Upper lobe of left lung (tissue), 6 donors: ENCODE results near the gene ZNF668. TPM values are rescaled to one million over a fixed set of nuclear protein-coding genes. Genes with fewer than 3 reads are reported as not detected.

Experiments
- ATAC-seq, 2 donors: fragments of 200-7000 bp; cut with Tn5 transposase; one replicate each; pipeline ENCODE4 v1.9.1; 2022; ENCODE audit warnings: mild to moderate bottlenecking in 2 of 2, moderate library complexity in 2 of 2; ENCODE audit not compliant: low FRiP score in 2 of 2
- DNase-seq, 2 donors: peaks; one replicate each; pipeline ENCODE4 v3.0.0-alpha.2; 2019 to 2020
- H3K27ac ChIP-seq, 4 donors: fragments of 200-600 bp; sonication (generic); one replicate each; pipeline ENCODE4 v1.5.1; 2016 to 2019
- H3K27me3 ChIP-seq, 4 donors: fragments of 200-600 bp; sonication (generic); one replicate each; pipeline ENCODE4 v1.5.1; 2017 to 2019
- H3K36me3 ChIP-seq, 4 donors: fragments of 200-600 bp; sonication (generic); one replicate each; pipeline ENCODE4 v1.5.1; 2016 to 2019
- H3K4me1 ChIP-seq, 4 donors: fragments of 200-600 bp; sonication (generic); one replicate each; pipeline ENCODE4 v1.5.1; 2018 to 2019
- H3K4me3 ChIP-seq, 4 donors: fragments of 200-600 bp; sonication (generic); one replicate each; pipeline ENCODE4 v1.5.1; 2017 to 2019; ENCODE audit warnings: mild to moderate bottlenecking in 2 of 4, moderate library complexity in 1 of 4
- H3K9me3 ChIP-seq, 4 donors: fragments of 200-600 bp; sonication (generic); one replicate each; pipeline ENCODE4 v1.5.1; 2018 to 2019
- CTCF ChIP-seq, 6 experiments: fragments of 450-650 bp in 4 of 6; fragments of 200-600 bp in 2 of 6; sonication (generic) in 2 of 6; IDR thresholded peaks; one replicate each; pipeline ENCODE4 v1.5.1; 2016 to 2019; ENCODE audit warnings: antibody characterized with exemption in 6 of 6
- EP300 ChIP-seq, 4 donors: sonication (generic); formaldehyde crosslinking; IDR thresholded peaks; one replicate each; pipeline ENCODE4 v1.5.1; 2017; ENCODE audit warnings: antibody characterized with exemption in 4 of 4, control low read depth in 2 of 4
- POLR2A ChIP-seq, 4 donors: fragments of 450-650 bp; IDR thresholded peaks; one replicate each; pipeline ENCODE4 v1.5.1; 2016 to 2017; ENCODE audit warnings: antibody characterized with exemption in 4 of 4, mild to moderate bottlenecking in 2 of 4
- POLR2AphosphoS5 ChIP-seq, 2 donors: sonication (generic); formaldehyde crosslinking; IDR thresholded peaks; one replicate each; pipeline ENCODE4 v1.5.1; 2017; ENCODE audit warnings: antibody characterized with exemption in 2 of 2
- WGBS, 2 donors: methylation state at CpG; one replicate each; pipeline ENCODE4 v1.1.5; 2017 to 2018; 5-methylcytosine and 5-hydroxymethylcytosine counted together
- total RNA-seq, 6 donors: library from RNA; depleted of rRNA in 4 of 6; stranded (reverse); fragments of >200 nt in 4 of 6; gene quantifications; one replicate each; pipeline versions ENCODE4 v1.1.0 to v1.2.1, GENCODE V29; 2016 to 2021
- donor health status: DM: no; HTN: no; CAD: no; lungs with moderate emphysema.
- donor health status: DM: no; HTN: yes; CAD: no; lungs with severe emphysema.

Gene ZNF668
- total RNA-seq, 6 donors from 2014 or later: 8.4 to 21.0 (median 11.4) TPM

- peaks cover 10 to 43% (median 17%) of the 10 kb centered on the region in 4 donors for H3K4me1 ChIP-seq
- no peak for DNase-seq
- no peak for ATAC-seq
- TF ChIP-seq POLR2AphosphoS5 (IDR thresholded peaks at IDR 0.05) (no peak), CTCF (IDR thresholded peaks at IDR 0.05) (no peak), EP300 (IDR thresholded peaks at IDR 0.05) (no peak), POLR2A (IDR thresholded peaks at IDR 0.05) (no peak)
- peak overlapping the region in 1 of 4 donors; percentile 18 for H3K27ac ChIP-seq
- 76 to 85% methylated on average over 17 to 26 of the region's 26 CpGs for WGBS, 2 donors
- H3K9me3 ChIP-seq: no peaks in the 10 kb centered on the region
- H3K36me3 ChIP-seq: peaks cover 34 to 97% (median 64%) of the 10 kb centered on the region in 4 donors
- H3K4me3 ChIP-seq: no peak overlapping the region
- no peaks in the 10 kb centered on the region for H3K27me3 ChIP-seq
These were observed 7.7 kb upstream of the ZNF668 start for GRCh38 chr16:31081428-31082351.

GRCh38 chr16:31080756-31081419 lies 6.8 kb upstream of the ZNF668 start:
- H3K9me3 ChIP-seq: no peaks in the 10 kb centered on the region
- ATAC-seq (no peak), DNase-seq (no peak)
- no peak overlapping the region for H3K27ac ChIP-seq
- H3K4me1 ChIP-seq: peaks cover 10 to 44% (median 18%) of the 10 kb centered on the region in 4 donors
- peaks cover 37 to 96% (median 67%) of the 10 kb centered on the region in 4 donors for H3K36me3 ChIP-seq
- TF ChIP-seq CTCF (IDR thresholded peaks at IDR 0.05): no peak
- no peak for TF ChIP-seq POLR2A (IDR thresholded peaks at IDR 0.05)
- TF ChIP-seq EP300 (IDR thresholded peaks at IDR 0.05): no peak
- no peak for TF ChIP-seq POLR2AphosphoS5 (IDR thresholded peaks at IDR 0.05)
- WGBS, 2 donors: 91 to 97% methylated on average over 7 to 13 of the region's 13 CpGs
- no peak overlapping the region for H3K4me3 ChIP-seq
- no peaks in the 10 kb centered on the region for H3K27me3 ChIP-seq

- 92 to 96% methylated on average over 7 to 38 of the region's 40 CpGs for WGBS, 2 donors
- no peak for TF ChIP-seq POLR2A (IDR thresholded peaks at IDR 0.05)
- TF ChIP-seq EP300 (IDR thresholded peaks at IDR 0.05): no peak
- no peak for TF ChIP-seq CTCF (IDR thresholded peaks at IDR 0.05)
- no peak for TF ChIP-seq POLR2AphosphoS5 (IDR thresholded peaks at IDR 0.05)
- H3K36me3 ChIP-seq: peaks cover 37 to 90% (median 67%) of the 10 kb centered on the region in 4 donors
- H3K4me3 ChIP-seq: no peak overlapping the region
- H3K4me1 ChIP-seq: peaks cover 14 to 52% (median 25%) of the 10 kb centered on the region in 4 donors
- no peaks in the 10 kb centered on the region for H3K27me3 ChIP-seq
- H3K27ac ChIP-seq: no peak overlapping the region
- ATAC-seq (no peak), DNase-seq (no peak)
- H3K9me3 ChIP-seq: no peaks in the 10 kb centered on the region
These were observed 6.1 kb upstream of the ZNF668 start for GRCh38 chr16:31080035-31080629.

- H3K4me1 ChIP-seq: peaks cover 17 to 53% (median 29%) of the 10 kb centered on the region in 4 donors
These were observed 5.4 kb upstream of the ZNF668 start for GRCh38 chr16:31079342-31079944.

More at GRCh38 chr16:31079342-31079944, 5.4 kb upstream of the ZNF668 start:
- ATAC-seq (no peak), DNase-seq (no peak)
- WGBS, 2 donors: 73 to 77% methylated on average over 6 to 13 of the region's 13 CpGs
- Histone ChIP-seq H3K36me3 (peaks cover 37 to 84% (median 64%) of the 10 kb centered on the region in 4 donors), H3K27ac (no peak overlapping the region), H3K4me3 (no peak overlapping the region), H3K27me3 (no peaks in the 10 kb centered on the region), H3K9me3 (no peaks in the 10 kb centered on the region)
- no peak for TF ChIP-seq POLR2AphosphoS5 (IDR thresholded peaks at IDR 0.05)
- no peak for TF ChIP-seq CTCF (IDR thresholded peaks at IDR 0.05)
- TF ChIP-seq POLR2A (IDR thresholded peaks at IDR 0.05): no peak
- TF ChIP-seq EP300 (IDR thresholded peaks at IDR 0.05): no peak
